Activated CD4-positive, alpha-beta T cell treated with anti-CD3 and anti-CD28 coated beads, Interleukin-2, amount 50 U/mL, for 4 hours (primary cell): ENCODE data around the gene POMT2.

ENCODE experiments used
- DNase-seq, 2 experiments: peaks; one replicate each; pipeline ENCODE4 v3.0.0-alpha.2; 2020

The POMT2 gene

GRCh38 chr14:77264466-77265186, 56.1 kb downstream of the POMT2 start:
- no peak for DNase-seq

- no peak for DNase-seq
Measured at GRCh38 chr14:77260631-77261030, 60.1 kb downstream of the POMT2 start.

- no peak for DNase-seq
Measured at GRCh38 chr14:77260199-77260598, 60.5 kb downstream of the POMT2 start.

GRCh38 chr14:77259025-77259715, 61.5 kb downstream of the POMT2 start:
- DNase-seq = no peak

- DNase-seq = no peak
Measured at GRCh38 chr14:77258566-77258965, 62.1 kb downstream of the POMT2 start.

- DNase-seq = no peak
Measured at GRCh38 chr14:77257700-77258099, 63.0 kb downstream of the POMT2 start.

- DNase-seq = no peak
Measured at GRCh38 chr14:77256694-77257093, 64.0 kb downstream of the POMT2 start.

- no peak for DNase-seq
Measured at GRCh38 chr14:77253333-77254190, 67.1 kb downstream of the POMT2 start.

- DNase-seq = no peak
Measured at GRCh38 chr14:77251870-77252269, 68.8 kb downstream of the POMT2 start.

- DNase-seq = no peak
Measured at GRCh38 chr14:77250927-77251326, 69.8 kb downstream of the POMT2 start.

- no peak for DNase-seq
Measured at GRCh38 chr14:77249286-77249685, 71.4 kb downstream of the POMT2 start.

GRCh38 chr14:77248666-77249065, 72.0 kb downstream of the POMT2 start:
- DNase-seq = no peak

GRCh38 chr14:77246784-77247183, 73.9 kb downstream of the POMT2 start:
- no peak for DNase-seq

GRCh38 chr14:77245820-77246219, 74.9 kb downstream of the POMT2 start:
- no peak for DNase-seq

- DNase-seq = no peak
Measured at GRCh38 chr14:77243853-77244252, 76.8 kb downstream of the POMT2 start.

GRCh38 chr14:77242752-77243151, 77.9 kb downstream of the POMT2 start:
- no peak for DNase-seq

- no peak for DNase-seq
Measured at GRCh38 chr14:77241955-77242354, 78.7 kb downstream of the POMT2 start.

GRCh38 chr14:77240336-77240915, 80.3 kb downstream of the POMT2 start:
- no peak for DNase-seq

GRCh38 chr14:77239412-77239811, 81.3 kb downstream of the POMT2 start:
- DNase-seq = no peak

GRCh38 chr14:77238996-77239395, 81.7 kb downstream of the POMT2 start:
- DNase-seq = no peak

GRCh38 chr14:77238356-77238755, 82.3 kb downstream of the POMT2 start:
- DNase-seq = no peak

- DNase-seq = no peak
Measured at GRCh38 chr14:77236814-77237213, 83.9 kb downstream of the POMT2 start.

GRCh38 chr14:77231721-77232120, 89.0 kb downstream of the POMT2 start:
- DNase-seq = no peak
